Anterior cingulate cortex (tissue), 58 donors: ENCODE data around the gene C14orf93.
A peak's percentile ranks its signal among the peaks of the same experiment; 100 is the strongest.
"Not testable (repeated sequence)": the region's sequence is repeated elsewhere in the genome, so short reads cannot be mapped to it uniquely, and the experiment has no call there.

Experiments
- DNase-seq, 58 donors: peaks; one replicate each; lab custom pipeline; 2025; lab: John Stamatoyannopoulos, UW

Gene C14orf93

DNA sequence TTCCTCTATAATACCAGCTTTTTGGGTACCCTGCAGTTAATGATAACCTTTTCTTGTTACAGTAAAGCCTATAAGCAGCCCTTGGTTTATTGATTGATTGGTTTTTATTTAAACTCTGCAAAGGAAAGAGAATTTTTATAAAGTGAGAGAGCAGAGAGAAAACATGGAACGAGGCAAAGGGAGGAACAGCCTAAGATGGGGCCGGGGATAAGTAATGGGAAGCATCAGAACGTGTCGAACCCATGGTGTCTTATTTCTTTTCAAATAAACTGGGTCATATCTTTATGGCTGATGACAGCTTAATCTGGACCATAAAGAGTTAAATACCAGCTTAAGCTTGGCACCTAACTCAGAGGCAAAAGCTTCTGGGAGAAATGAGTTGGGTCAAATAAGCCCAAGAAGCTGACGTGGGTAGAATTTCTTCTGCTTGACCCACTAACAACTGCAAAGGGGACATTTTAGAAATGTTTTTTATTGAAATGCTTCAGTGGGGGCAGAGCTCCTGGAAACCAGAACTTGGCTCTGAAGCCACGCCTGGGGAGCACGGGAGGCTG is 12.0 kb upstream of the C14orf93 start:
- peak in 1 of 58 donors; percentile 7 for DNase-seq

DNA sequence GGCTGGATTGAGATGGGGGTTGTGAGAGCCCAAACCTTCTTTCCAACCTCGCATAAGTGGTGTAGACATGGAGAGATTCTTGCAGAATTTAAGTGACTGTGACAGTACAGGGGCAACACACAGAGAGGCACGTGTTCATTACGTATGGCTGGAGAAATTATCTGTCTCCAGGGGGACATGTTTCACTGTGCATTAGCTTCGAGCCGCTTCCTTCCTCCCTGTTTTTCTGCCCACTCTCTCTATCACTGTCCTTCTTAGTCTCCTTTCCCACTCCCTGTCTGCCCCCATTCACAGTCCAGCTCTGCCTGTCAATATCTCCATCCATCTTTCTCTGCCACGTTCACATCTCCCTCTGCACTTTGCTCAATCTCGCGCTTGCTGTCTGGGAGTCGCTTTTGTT is 11.5 kb upstream of the C14orf93 start:
- DNase-seq = no peak

DNA sequence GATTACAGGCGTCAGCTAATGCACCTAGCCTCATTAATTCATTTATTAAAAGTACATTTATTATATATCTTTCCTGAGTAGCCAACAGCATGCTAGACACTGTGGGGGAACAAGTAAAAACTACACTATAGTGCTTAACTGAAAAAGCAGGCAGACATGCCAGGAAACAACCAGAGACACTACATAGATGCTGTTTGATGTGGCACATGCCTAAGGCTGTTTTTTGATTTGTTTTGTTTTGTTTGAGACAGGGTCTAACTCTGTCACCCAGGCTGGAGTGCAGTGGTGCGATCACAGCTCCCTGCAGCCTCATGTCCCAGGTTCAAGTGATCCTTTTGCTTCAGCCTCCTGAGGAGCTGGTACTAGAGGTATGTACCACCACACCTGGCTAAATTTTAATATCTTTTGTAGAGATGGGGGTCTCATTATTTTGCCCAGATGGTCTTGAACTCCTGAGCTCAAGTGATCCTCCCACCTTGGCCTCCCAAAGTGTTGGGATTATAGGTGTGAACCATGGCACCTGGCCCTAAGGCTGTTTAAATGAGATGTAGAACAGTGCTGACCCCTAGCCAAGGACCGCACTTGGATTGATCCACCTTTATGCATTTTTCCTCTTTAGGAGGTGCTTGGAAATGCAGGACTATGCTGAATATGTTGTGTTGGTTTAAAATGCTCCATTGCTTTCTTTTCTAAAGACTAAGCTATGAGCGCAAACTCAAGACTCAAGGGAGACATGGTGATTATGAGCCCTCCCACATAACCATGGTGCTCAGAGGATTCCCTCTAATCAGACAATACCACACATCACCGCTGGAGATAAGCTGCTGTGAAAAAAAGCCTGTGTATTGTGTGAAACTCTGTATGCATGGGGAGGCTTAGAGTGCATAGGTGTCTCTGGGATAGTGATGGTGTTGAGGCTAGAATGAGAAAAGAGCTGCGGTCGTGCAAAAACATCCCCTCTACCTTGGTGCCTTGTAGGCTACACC is 10.5 kb upstream of the C14orf93 start:
- DNase-seq = no peak

DNA sequence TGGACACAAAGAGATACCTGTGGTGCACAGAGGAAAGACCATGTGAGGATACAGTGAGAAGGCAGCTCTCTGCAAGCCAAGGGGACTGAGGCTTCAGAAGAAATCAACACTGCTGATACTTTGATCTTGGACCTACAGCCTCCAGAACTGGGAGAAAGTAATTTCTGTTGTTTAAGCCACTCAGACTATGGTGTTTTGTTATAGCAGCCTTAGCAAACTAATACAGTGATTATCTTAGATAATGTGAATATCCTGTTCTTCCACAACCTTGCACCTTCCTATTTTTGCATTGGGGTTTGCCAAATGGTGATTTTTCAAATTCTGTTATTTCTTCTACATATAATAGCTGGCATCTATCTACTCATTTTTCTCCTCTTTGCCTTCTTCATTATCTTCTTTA is 8.2 kb upstream of the C14orf93 start:
- no peak for DNase-seq

DNA sequence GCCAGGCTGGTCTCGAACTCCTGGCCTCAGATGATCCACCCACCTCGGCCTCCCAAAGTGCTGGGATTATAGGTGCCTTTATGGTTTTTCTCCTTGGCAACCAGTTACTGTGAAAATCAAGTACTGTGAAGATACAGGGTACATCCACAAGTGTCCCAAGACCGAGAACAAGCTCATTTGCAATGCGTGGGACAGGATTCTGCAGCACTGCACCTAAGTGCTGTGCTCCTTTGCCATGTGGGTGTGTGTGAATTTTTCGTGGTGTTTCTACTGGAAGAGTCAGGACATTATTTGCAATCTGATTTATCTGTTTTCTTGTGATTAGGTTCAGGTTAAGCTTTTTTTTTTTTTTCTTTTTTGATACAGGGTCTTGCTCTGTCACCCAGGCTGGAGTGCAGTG is 7.1 kb upstream of the C14orf93 start:
- DNase-seq = no peak

DNA sequence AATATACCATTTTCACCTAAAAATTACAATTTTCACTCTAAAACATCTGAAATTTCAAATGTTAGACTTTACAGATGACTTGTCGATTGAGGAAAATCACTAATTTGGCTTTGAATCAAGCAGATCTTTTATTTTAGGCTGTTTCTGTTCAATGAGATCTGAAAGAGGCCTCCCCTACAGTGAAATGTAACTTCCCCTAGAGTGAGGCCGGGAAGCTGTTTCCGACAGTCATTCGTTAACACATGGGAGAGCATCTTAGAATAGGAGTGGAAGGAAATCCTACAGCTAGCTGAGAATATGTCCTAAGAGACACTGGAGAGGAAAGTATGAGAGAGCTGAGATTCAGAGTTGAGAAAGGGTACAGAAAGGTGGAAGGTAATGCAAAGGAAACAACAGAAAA is 5.7 kb upstream of the C14orf93 start:
- DNase-seq = no peak

DNA sequence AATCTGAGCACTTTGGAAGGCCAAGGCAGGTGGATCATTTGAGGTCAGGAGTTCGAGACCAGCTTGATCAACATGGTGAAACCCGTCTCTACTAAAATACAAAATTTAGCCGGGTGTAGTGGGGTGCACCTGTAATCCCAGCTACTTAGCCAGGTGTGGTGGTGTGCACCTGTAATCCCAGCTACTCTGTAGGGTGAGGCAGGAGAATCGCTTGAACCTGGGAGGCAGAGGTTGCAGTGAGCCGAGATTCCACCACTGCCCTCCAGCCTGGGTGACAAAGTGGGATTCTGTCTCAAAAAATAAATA is 3.8 kb upstream of the C14orf93 start:
- DNase-seq = not testable (repeated sequence)

DNA sequence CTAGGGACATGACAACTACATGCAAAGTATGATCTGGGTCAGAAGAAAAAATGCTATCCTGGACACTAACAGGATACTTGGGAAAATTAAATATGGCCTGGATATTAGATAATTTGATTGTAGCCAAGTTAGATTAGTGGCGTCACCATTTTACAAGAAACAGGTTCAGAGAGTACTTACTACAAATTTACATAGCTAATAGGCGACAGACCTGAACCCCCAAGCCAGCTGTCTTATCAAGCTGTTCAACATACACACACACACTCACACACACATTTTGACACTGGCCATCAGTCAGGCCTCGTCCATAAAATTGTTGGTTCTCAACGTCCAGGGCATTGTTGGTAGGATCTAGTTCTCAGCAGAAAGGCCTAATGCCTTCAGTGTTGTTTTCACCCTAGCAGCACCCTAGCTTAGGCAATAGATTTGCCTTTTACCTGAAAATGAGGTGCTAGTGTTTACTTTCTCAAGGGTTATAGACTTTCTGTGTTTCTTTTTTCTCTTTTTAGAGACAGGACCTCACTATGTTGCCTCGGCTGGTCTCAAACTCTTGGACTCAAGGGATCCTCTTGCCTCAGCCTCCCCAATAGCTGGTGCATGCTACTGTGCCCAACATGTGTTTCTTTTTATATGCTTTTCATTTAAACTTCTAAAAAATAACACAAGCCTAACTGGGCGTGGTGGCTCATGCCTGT is 3.3 kb upstream of the C14orf93 start:
- DNase-seq = no peak

DNA sequence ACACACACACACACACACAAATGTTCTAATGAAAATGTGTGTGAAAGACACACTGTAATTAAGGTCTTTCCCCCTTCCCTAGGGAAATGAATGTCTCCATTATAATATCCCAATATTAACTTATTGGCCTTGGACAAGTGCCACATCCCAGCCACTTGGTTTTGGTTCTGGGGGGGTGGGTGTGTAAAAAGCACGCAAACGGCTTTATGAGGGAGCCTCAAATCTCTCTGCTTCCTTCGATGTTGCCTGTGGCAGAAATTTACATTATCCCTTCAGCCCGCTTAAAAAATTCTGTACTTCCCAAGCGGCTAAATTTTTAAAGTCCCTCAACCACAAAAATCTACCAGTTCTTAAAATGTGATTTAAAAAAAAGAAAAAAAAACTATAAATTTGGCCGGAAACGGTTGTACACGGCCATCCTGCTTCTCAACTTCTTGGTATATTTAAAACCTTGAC is 432 bp downstream of the C14orf93 start:
- no peak for DNase-seq

DNA sequence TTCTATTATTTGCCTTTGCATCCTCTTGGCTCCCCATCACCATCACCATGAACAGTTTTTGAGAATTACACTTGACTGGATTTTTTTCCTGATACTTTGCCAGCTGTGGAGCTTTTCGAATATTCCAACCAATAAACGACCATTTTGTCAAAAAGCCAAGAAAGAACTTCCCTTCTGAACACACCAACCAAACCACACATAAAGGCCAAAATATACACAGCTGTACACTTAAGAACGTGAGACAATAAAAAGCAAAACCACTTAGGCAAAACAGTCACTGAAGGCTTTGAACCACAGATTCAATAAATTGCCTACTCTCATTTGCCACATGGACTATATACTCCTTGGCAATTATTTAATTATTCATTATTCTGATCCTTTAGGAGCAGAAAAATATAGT is 1.1 kb downstream of the C14orf93 start:
- DNase-seq = no peak

DNA sequence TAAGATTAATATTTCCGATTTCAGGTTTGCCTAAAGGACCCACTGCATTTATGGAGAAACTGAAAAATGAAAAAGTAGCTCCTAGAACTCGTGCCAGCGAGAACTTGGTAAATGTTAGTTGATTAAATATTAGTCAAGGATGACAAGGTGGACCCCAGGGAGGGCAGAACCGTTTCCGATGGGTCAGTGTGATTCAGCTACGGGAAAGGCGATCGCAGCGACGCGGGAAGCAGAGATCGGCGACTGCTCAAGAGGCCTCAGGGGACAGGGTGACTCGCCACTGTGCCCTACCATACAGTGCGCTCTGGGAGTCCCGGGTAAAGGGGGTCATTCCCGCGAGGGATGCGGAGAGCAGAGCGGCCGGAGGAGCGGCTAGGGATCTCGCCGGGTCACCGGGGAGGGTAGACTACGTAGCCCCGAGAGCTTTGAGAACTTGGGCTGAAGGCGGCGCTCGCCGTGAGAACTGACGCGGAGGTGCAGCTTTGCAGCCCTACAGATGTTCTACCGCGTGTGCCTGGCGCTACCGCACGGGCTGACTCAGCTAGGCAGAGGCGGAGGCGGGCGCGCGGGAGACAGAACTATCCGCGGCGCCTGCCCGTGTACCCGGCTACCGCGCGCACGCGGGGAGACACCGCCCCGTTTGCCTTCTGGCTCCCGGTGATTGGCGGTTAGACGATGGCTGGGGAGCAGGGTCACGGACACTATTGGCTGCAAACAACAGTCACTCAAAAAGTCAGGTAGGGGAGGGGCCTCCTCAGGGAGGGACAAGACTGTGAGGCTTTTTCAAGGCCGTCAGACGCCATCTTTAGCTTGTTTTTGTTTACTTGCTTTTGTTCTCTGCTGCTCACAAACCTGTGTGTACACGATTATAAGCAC is 3.2 kb downstream of the C14orf93 start:
- peak; percentile 73 to 99 (median 96) for DNase-seq

DNA sequence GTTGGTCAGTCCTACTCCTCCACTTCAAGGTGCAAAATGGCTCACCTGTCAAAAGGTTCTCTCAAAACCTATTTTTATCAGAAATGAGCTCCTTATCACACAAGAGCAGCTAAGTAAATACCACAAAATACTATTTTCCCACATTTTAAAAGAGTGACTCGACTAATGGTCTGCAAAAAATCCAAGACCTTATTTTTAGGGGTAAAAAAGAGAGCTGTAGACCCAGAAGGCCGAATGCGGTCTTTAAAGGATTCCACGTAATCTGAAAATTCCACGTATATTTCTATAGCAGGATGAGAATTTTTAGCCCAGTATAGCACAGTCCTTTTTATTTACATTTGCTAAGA is 3.8 kb downstream of the C14orf93 start:
- DNase-seq = no peak

DNA sequence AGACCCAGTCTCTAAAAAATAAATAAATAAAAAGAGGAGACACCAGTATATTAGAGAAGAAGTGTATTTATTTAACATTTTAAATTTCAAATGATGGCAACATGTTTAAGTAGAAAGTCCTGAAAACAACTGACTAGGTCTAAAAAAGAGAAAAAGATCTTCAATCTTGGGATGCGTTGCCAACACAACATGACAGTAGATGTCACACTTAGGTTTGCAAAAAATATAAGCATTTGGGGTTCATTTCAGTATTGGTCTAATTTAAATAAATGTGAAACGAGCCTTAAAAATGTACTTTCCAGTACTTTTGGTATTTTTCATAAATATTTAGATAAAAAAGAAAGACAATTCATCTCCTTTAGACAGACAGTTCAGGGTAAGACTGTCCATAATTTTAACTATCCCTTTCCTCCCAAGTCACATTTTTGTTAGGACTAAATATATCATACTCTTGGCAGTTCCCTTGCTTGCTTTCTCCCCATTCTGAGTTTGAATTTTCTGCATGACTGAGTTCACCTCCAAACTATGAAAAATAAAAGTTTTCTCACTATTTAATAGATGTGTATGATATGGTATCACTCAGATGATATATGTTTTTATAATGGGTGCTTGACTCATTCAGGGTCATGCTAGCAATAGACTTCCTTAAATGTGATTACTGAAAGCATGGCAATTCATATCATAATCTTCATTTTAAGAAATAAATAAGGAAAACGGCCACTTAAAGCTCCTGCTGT is 4.3 kb downstream of the C14orf93 start:
- no peak for DNase-seq

DNA sequence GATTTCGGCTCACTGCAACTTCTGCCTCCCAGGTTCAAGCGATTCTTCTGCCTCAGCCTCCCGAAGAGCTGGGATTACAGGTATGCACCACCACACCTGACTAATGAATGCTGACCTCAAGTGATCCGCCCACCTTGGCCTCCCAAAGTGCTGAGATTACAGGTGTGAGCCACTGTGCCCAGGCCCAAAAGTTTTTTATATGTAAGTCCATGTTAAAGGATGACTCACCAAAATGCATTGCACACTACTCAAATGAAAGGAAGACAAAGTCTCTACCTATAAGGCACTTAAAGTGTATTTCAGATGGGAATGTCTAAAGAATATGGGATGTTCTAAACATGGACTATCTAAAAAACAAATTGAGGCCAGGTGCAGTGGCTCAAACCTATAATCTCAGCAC is 5.7 kb downstream of the C14orf93 start:
- not testable (repeated sequence) for DNase-seq

DNA sequence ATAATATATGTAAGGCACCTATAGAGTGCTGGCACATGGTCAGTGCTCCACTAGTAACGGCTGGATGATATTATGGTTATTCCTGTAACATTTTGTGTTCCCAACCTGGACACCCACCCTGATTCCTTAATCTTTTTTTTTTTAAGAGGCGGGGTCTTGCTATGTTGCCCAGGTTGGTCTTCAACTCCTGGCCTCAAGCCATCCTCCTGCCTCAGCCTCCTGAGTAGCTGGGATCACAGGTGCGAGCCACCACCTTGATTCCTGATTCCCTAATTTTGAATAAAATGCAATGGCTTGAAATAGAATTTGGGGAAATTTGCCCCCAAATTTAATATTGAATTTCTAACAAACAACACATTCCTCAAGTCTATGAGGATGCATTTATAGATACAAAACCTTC is 7.4 kb downstream of the C14orf93 start:
- no peak for DNase-seq

DNA sequence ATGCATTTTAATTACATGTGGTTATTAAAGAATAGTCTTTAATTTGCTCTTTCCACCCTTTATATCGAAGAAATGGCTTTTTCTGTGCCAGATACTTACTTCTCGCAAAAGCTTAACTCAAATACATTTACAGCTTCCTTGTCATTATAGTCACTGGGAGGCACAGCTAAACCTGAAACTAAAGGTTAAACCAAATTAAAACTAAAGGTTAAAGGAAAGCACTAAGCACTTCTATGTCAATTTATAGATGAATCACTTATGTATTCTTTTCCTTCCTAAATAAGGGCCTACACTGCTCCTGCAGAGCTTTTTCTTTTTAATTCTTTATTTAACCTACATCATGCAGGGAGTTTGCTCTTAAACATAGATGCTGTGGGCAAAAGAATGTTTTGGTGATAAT is 9.1 kb downstream of the C14orf93 start:
- DNase-seq = no peak

DNA sequence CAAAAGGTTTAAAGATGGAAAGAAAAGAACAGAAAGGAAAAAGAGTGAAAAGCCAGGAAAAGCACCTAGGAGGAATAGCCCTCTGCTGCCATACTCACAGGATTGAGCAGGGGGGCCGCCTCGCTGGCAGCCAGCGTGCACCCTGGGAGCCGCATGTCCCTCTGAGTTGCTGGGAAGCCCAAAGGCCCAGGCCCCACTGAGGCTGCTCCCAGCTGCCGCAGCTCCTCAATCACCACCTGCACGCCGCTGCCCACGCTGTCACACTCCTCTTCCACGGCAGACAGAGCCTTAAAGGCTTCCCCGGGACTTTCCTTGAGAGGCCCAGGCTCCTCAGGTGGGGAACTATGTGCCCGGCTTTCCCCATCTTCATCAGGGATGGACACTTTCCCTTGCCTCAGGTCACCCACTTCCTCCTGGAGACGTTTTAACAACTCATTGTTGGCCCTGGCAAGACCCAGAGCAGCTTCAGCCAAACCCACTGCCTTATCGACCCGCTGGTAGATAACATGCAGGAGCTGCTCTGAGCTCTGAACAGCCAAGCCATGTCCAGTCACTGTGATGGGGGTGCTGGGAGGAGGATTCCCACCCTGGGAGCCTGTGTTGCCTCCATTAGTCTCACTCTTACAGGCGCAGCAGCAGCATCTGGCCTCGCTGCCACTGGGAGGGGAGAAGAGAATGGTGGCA is 11.5 kb downstream of the C14orf93 start:
- no peak for DNase-seq

DNA sequence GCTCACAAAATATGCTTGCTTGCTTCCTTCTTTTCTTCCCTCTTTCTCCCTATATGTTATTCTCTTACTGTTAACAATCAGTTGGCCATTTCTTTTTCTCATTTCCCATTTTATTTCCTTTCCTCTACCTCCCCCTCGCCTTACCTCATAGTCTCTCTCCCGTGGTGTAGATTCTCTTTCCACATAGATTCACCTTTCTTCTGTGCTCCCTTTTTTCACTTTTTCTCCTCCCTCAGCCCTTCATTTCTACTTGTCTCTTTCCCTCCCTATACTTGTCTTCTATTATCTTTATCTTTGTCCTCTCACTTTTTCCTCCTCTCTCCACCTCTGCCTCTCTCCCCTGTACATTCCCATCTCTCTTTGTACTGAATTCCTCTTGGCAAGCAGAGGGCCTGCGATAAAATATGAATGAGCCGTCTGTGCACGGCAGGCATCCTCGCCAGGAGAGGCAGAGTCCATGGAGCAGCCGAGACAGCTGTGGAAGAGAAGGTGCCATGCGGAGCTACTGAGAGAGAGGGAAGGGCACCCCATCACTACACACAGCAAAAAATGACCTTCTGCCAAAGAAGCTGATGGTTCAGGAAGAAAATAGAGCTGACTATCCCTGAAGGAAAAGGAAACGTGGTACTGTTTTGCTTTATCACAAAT is 12.1 kb downstream of the C14orf93 start:
- DNase-seq = no peak
